GM12865 (cell line): ENCODE data around the gene HDAC6.
A peak's percentile ranks its signal among the peaks of the same experiment; 100 is the strongest.

Experiments used
- DNase-seq: peaks from one replicate; pipeline ENCODE4 v3.0.0; 2010; ENCODE audit warnings: low read depth
- H3K4me3 ChIP-seq: 2 replicates; pipeline ENCODE4 v1.5.1; 2011; ENCODE audit warnings: mild to moderate bottlenecking, low read depth, low read length, control low read depth
- TF ChIP-seq, protein P1 (sequence below): IDR thresholded peaks from 2 replicates; pipeline ENCODE4 v1.5.1; 2011; ENCODE audit warnings: low read length, control low read depth, low read depth, inconsistent platforms; ENCODE audit not compliant: insufficient read depth; ENCODE audit errors: missing control alignments

HDAC6 gene

DNA sequence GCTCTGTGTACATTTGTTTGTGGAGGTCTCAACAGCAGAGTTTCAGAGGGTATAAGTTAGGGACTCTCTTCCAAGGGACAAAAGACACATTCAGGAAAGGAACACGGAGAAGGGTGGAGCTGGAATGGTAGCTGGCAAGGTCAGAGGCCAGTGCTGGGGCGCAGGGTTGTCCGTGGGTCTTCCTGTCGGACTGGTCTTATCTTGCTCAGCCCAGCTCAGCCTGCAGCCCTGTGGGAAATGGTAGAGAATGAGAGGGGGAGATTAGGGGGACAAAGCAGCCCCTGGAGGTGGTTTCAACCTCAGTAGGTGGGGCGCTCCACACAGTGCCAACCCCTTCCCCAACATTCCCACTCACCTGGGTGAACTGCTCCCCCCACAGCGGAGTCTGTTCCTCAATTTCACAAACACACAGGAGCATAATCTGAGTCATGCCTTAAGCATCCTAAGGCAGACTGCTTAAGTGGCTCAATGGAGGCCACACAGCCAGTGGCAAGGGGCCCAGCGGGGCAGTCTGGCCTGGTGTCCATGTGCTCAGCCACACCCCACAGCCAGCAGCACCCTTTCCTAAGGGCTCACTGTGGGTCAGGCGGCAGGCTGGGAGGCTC, 6.9 kb upstream of the HDAC6 start:
- TF ChIP-seq, protein P1, sequence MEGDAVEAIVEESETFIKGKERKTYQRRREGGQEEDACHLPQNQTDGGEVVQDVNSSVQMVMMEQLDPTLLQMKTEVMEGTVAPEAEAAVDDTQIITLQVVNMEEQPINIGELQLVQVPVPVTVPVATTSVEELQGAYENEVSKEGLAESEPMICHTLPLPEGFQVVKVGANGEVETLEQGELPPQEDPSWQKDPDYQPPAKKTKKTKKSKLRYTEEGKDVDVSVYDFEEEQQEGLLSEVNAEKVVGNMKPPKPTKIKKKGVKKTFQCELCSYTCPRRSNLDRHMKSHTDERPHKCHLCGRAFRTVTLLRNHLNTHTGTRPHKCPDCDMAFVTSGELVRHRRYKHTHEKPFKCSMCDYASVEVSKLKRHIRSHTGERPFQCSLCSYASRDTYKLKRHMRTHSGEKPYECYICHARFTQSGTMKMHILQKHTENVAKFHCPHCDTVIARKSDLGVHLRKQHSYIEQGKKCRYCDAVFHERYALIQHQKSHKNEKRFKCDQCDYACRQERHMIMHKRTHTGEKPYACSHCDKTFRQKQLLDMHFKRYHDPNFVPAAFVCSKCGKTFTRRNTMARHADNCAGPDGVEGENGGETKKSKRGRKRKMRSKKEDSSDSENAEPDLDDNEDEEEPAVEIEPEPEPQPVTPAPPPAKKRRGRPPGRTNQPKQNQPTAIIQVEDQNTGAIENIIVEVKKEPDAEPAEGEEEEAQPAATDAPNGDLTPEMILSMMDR = no peak
- no peak overlapping the region for H3K4me3 ChIP-seq
- no peak for DNase-seq

DNA sequence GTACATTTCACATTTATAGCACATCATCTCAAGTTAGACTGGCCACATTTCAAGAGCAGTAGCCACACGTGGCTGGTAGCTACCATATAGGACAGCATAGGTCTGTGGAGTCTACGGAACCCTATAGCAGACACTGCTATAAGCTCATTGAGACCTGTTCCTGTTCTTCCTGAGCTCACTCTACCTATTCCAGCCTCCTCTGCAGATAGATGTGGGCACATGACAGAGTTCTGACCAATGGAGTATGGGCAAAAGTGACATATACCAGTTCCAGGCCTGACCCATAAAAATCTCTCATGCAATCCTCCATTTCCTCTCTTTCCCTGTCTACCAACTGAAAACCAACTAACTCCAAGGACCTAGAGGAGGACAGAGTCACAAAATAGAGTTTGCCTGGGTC, 3.5 kb upstream of the HDAC6 start:
- no peak overlapping the region for H3K4me3 ChIP-seq
- TF ChIP-seq, protein P1 = no peak
- DNase-seq = no peak

DNA sequence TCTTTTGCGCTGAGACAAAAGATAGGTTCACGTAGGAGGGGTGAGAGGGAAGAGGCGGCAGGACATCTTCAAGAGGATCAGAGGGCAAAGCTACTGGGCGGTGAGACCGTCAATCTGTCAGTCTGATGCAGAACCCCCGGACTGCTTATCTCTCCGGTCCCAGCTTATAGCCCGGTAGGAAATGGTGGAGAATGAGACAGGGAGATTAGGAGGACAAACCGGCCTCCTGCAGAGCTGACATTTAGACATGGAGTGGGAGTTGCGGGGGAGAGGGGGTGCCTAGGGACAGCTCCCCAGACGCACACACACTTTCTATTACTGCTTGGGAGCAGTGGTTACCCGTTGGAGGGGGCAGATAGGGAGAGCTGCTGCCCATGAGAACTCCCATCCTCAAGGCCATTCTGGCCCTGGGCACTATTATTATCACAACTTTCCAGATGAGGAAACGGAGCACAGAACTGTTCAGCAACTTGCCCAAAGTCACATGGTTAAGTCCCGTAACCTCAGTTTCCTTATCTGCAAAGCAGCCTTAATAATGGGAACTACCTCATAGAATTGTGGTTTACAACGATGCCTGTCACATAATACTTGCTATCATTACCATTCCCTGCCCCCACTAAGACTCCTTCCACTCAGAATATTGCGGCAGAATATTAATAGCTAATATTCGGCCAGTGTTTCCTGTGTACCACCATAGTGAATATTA, 1.1 kb upstream of the HDAC6 start:
- TF ChIP-seq, protein P1 = no peak
- peak; percentile 3 for DNase-seq
- H3K4me3 ChIP-seq = peak overlapping the region; percentile 70

DNA sequence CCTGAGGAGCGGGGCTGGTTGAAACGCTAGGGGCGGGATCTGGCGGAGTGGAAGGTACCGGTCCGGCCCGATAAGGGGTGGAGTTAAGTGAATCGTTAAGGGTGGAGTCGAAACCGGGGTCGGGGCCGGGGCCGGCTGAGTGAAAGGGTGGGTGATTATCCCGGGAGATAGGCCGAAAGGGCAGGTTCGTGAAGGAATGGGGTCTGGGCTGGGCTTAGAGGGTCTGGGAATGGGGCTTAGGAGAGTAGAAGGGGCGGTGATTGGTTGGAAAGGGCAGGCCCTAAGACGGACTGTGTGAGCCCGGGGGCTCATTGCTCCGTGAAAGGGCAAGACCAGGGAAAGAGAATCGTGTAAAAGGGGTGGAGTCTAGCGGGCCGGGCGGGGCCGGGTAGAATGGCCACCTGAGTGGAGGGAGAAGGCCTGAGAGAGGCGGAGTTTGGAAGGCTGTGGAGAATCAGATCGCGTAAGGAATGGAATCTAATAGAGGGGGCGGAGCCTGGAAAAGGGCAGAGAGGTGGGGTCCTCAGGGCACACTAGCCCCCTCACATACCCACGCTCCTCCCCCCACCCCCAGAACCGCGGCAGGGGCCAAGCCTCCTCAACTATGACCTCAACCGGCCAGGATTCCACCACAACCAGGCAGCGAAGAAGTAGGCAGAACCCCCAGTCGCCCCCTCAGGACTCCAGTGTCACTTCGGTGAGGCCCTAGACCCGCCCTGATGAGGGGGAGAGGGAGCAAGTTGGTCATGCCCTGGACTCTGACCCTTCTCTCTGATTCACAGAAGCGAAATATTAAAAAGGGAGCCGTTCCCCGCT, 430 bp downstream of the HDAC6 start:
- H3K4me3 ChIP-seq = peak overlapping the region; percentile 83
- peak; percentile 86 for DNase-seq
- TF ChIP-seq, protein P1 = no peak

DNA sequence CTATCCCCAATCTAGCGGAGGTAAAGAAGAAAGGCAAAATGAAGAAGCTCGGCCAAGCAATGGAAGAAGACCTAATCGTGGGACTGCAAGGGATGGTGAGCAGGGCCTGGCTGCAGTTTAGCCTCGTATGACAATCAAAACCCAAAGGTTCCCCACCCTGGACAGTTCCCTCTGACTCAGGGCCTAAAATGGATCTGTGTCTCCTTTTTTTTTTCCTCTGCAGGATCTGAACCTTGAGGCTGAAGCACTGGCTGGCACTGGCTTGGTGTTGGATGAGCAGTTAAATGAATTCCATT, 986 bp downstream of the HDAC6 start:
- H3K4me3 ChIP-seq = peak overlapping the region; percentile 83
- DNase-seq = no peak
- TF ChIP-seq, protein P1 = no peak

DNA sequence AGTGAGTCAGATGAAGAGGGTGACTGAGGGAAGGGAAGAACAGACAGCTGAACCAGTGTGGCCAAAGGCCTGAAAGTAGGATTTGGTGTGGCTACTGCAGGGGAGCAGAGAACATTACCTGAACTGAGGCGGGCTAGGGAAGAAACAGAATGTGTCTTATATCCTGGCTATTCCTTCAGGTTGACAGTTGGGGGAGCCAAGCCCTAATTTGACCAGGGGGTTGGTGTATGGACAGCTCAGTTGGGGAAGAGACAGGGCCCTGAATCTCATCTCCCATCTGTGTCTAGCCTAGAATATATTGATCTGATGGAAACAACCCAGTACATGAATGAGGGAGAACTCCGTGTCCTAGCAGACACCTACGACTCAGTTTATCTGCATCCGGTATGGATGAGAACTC, 4.2 kb downstream of the HDAC6 start:
- TF ChIP-seq, protein P1 = no peak
- peak; percentile 7 for DNase-seq
- no peak overlapping the region for H3K4me3 ChIP-seq

DNA sequence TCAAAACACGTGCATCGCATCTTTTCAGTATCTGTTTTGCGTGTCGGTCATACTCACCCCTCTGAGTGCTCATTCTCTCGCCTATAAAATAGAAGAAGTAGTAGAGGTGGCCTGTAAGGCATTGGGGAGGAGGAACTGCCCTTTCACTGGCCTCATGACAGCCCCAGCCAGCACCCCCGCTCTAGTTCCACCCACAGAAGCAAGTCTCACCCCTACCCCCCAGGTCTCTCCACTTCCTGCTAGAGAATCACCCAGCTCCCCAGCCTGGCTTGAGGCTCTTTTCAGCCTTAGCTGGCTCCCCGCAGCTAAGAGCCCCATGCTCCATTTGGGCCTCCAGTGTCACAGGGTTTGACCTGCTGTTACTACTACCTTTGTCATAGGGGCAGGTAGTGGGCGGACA, 11.8 kb downstream of the HDAC6 start:
- no peak overlapping the region for H3K4me3 ChIP-seq
- no peak for DNase-seq
- TF ChIP-seq, protein P1 = no peak
